Measurements from ENCODE around the gene PRR9.

GRCh38 chr1:153246018-153246417, 28.6 kb downstream of the PRR9 start:
- TF ChIP-seq CTCF (conservative IDR thresholded peaks at IDR 0.05 in 1 of 2, IDR thresholded peaks at IDR 0.05 in 1 of 2; ENCODE audit: low read depth in 1 of 2, low read length in 2 of 2) (no peak), EZH2 (IDR thresholded peaks at IDR 0.05; ENCODE audit: low read length, missing control alignments) (no peak)

Measured in fibroblast of lung (primary cell).